ENCODE measurements around the gene MRPS23. TPM values are rescaled to one million over a fixed set of nuclear protein-coding genes. Genes with fewer than 3 reads are reported as not detected.

The MRPS23 gene
- total RNA-seq, 4 donors from 2014 or later = 12.2 to 17.8 (median 15.0) TPM

- H3K4me3 ChIP-seq (ENCODE audit: low read depth, poor library complexity, severe bottlenecking) = no peak overlapping the region
- TF ChIP-seq POLR2A (IDR thresholded peaks at IDR 0.05) (no peak), CTCF (IDR thresholded peaks at IDR 0.05) (no peak)
- intact Hi-C loops (cut with DNase I; ENCODE audit: low total_unique reads) = loop anchor here (5.0 kb wide), 1 partner anchor 134 kb away; no protein-coding TSS in a partner anchor
- 78 to 81% methylated on average over 16 of the region's 16 CpGs for WGBS, 2 donors
- DNase-seq (ENCODE audit: low spot score in 2 of 2) = no peak
These were observed 13.1 kb upstream of the MRPS23 start for GRCh38 chr17:57862694-57863667.

DNA sequence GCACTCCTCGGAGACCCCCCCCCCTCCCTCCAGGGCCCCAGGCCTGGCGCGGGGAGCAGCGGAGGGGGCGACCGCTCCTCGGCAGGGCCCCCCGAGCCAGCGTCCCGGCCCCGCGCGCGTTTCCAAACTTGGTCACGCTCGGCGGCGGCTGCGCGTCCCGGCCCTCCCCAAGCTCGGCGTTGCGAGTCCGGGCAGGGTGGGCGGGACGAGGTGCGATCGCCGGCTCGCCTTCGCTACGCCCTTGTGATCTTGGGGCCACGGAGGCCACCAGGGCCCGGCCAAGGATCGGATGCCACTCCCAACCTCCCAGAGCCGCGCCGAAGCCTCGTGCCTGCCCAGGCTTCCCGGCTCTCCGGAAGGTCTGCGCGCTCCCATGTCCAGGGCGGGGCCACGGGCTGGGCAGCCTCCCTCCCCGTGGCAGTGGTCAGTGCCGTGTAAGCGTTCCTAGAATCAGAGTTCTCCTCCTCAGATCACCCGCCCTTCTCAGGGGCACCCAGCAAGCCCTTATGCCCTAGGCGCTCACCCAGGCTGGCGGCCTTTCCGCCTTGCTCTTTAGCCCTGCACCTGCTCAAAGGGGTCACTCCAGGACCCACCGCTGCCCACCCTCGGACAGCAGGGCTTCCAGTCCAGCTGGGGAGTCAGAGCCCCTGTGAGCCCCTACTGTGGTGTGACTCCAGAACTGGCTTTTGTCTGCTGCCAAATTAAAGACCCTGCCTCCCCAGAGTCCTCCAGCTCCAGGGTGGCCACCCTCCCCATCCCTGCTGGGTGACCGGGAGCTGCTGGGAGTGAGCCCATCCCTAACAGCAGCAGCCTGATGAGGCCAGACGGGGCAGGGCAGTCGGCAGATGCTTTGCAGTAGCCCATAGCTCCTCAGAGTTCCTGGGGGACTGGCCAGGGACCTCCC is 12.2 kb upstream of the MRPS23 start:
- peak overlapping the region; percentile 24 for H3K4me3 ChIP-seq (ENCODE audit: low read depth, poor library complexity, severe bottlenecking)
- DNase-seq (ENCODE audit: low spot score in 2 of 2) = peak in 1 of 2 donors; percentile 94
- intact Hi-C loops (cut with DNase I; ENCODE audit: low total_unique reads) = loop anchor here (5.0 kb wide), 1 partner anchor 135 kb away; no protein-coding TSS in a partner anchor
- WGBS, 2 donors = 30 to 37% methylated on average over 6 to 11 of the region's 58 CpGs
- TF ChIP-seq CTCF (IDR thresholded peaks at IDR 0.05) (no peak), POLR2A (IDR thresholded peaks at IDR 0.05) (no peak)

DNA sequence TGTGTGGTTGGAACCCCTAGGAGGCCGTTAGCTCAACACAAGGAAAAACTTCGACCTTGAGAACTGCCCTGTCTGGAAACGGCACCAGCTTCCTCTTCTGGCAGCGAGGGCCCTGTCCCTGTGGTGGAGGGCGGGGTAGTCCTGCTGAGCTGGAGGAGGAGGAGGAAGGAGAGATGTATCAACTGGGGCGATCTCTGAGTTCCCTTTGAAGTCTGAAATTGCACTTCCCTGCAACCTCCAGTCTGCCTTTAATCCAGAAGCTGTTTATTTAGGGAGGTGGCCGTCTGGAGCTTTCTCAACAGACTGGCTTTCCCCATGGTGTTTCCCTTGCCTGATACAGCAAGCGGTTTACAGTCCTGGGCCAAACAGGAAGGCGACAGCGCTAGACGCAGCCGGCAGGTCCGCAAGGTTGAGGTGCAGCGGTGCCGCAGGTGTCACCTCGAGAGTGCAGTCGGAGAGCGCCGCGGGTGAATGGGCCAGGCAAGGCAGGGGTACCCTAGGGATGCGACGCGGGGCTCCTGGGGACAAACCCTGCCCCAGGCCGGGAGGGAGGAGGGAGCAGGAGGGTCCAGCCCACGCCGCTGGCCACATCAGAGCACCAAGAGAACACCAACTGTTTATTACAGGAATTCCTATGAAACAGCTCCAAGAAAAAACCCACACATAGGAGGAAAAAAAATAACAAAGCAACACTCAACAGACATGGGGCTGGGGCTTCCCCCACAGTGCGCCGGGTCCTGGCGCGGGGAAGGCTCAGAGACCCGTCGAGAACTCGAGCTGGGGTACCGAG is 11.4 kb upstream of the MRPS23 start:
- TF ChIP-seq CTCF (IDR thresholded peaks at IDR 0.05) (no peak), POLR2A (IDR thresholded peaks at IDR 0.05) (no peak)
- peak overlapping the region; percentile 24 for H3K4me3 ChIP-seq (ENCODE audit: low read depth, poor library complexity, severe bottlenecking)
- intact Hi-C loops (cut with DNase I; ENCODE audit: low total_unique reads) = loop anchor here (5.0 kb wide), 1 partner anchor 136 kb away; no protein-coding TSS in a partner anchor
- WGBS, 2 donors = 2 to 3% methylated on average over 29 to 34 of the region's 34 CpGs
- no peak for DNase-seq (ENCODE audit: low spot score in 2 of 2)

DNA sequence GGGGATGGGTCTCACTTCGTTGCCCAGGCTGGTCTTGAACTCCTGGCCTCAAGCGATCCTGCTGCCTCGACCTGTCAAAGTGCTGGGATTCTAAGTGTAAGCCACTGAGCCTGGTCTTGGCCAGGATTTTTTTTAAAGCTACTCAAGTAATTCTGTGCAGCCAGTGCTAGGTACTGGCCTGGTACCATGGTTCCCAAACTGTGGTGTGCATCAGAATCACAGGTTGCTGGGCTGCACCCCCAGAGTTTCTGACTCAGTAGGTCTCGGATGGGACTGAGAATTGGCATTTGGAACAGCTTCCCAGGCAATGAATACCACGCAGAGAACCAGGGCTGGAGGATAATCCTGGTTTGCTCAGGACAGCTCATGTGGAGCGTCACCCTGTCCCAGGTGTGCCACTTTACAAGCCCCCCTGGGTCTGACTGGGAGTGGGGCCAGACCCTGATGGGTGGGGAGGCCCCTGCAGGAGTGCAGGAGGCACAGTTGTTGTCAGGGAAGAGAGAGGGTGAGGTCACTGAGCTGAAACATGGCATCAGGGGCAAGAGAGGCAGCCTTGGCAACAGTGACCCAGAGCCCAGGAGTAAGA is 10.7 kb upstream of the MRPS23 start:
- DNase-seq (ENCODE audit: low spot score in 2 of 2) = no peak
- 56 to 65% methylated on average over 6 of the region's 6 CpGs for WGBS, 2 donors
- TF ChIP-seq CTCF (IDR thresholded peaks at IDR 0.05) (no peak), POLR2A (IDR thresholded peaks at IDR 0.05) (no peak)
- no peak overlapping the region for H3K4me3 ChIP-seq (ENCODE audit: low read depth, poor library complexity, severe bottlenecking)
- intact Hi-C loops (cut with DNase I; ENCODE audit: low total_unique reads) = loop anchor here (5.0 kb wide), 1 partner anchor 137 kb away; no protein-coding TSS in a partner anchor
